IMR-90 (cell line): ENCODE measurements around the gene STOM. TPM values are rescaled to one million over a fixed set of nuclear protein-coding genes. Genes with fewer than 3 reads are reported as not detected.

ENCODE experiments used
- ATAC-seq: fragments of 200-7000 bp; cut with Tn5 transposase; 2 replicates; pipeline ENCODE4 v1.9.1; 2020; ENCODE audit warnings: low read depth, mild to moderate bottlenecking, moderate library complexity
- BruUV-seq: library from RNA; stranded (reverse); fragments of 400-500 nt; replicated peaks from 2 replicates; lab custom pipeline; 2021; lab: Mats Ljungman, UMichigan
- CTCF ChIA-PET: fragments of 300-600 bp; formaldehyde crosslinking; extraction: SDS; loops from one replicate; lab custom pipeline; 2021; ENCODE audit warnings: antibody characterized with exemption; lab: Yijun Ruan, JAX
- POLR2A ChIA-PET: fragments of 300-600 bp; sonication (Branson Sonifier 250); formaldehyde crosslinking; loops from one replicate; lab custom pipeline; 2022; ENCODE audit warnings: antibody characterized with exemption; ENCODE audit not compliant: unreplicated experiment; lab: Charles Lee
- DNase-seq: peaks from one replicate; pipeline ENCODE4 v3.0.0; 2013
- H2AFZ ChIP-seq: replicated peaks from 2 replicates; pipeline ENCODE3; 2013; ENCODE audit warnings: low read length, mild to moderate bottlenecking; ENCODE audit not compliant: poor library complexity
- H2AK5ac ChIP-seq: 2 replicates; pipeline ENCODE4 v1.6.1; 2013; ENCODE audit warnings: low read depth, low read length, inconsistent platforms
- H2AK9ac ChIP-seq: replicated peaks from 2 replicates; pipeline ENCODE3; 2013; ENCODE audit warnings: mild to moderate bottlenecking, low read depth, low read length, moderate library complexity; ENCODE audit not compliant: poor library complexity
- H2BK120ac ChIP-seq: 2 replicates; pipeline ENCODE4 v1.6.1; 2013; ENCODE audit warnings: low read depth, low read length, inconsistent platforms
- H2BK15ac ChIP-seq: 3 replicates; pipeline ENCODE4 v1.6.1; 2013; ENCODE audit warnings: low read depth, low read length, inconsistent platforms
- H2BK20ac ChIP-seq: 2 replicates; pipeline ENCODE4 v1.6.1; 2013; ENCODE audit warnings: low read depth, mild to moderate bottlenecking, inconsistent platforms, low read length, moderate library complexity
- H2BK5ac ChIP-seq: 2 replicates; pipeline ENCODE4 v1.6.1; 2013; ENCODE audit warnings: mild to moderate bottlenecking, low read depth, low read length, inconsistent platforms; ENCODE audit not compliant: poor library complexity, severe bottlenecking
- H3K14ac ChIP-seq: replicated peaks from 2 replicates; pipeline ENCODE4 v1.6.1; 2013; ENCODE audit warnings: low read depth, low read length, inconsistent platforms
- H3K18ac ChIP-seq: 2 replicates; pipeline ENCODE4 v1.6.1; 2013; ENCODE audit warnings: low read depth, low read length, control low read depth
- H3K23ac ChIP-seq: 2 replicates; pipeline ENCODE4 v1.6.1; 2013; ENCODE audit warnings: low read depth, low read length, inconsistent platforms
- H3K27ac ChIP-seq: 2 replicates; pipeline ENCODE4 v1.5.1; 2013; ENCODE audit warnings: mild to moderate bottlenecking, control low read depth, low read length; ENCODE audit not compliant: insufficient read depth
- H3K27me3 ChIP-seq: 2 replicates; pipeline ENCODE4 v1.6.1; 2013; ENCODE audit warnings: low read length; ENCODE audit not compliant: control insufficient read depth, insufficient read depth
- H3K36me3 ChIP-seq: 2 replicates; pipeline ENCODE4 v1.6.1; 2013; ENCODE audit warnings: low read length, mixed read lengths; ENCODE audit not compliant: control insufficient read depth, insufficient read depth
- H3K4ac ChIP-seq: 2 replicates; pipeline ENCODE4 v1.6.1; 2013; ENCODE audit warnings: low read depth, low read length, inconsistent platforms
- H3K4me1 ChIP-seq: 2 replicates; pipeline ENCODE4 v1.6.1; 2013; ENCODE audit warnings: low read length, mixed read lengths; ENCODE audit not compliant: control insufficient read depth, insufficient read depth
- H3K4me2 ChIP-seq: 2 replicates; pipeline ENCODE4 v1.6.1; 2013; ENCODE audit warnings: low read depth, mild to moderate bottlenecking, control low read depth, low read length, moderate library complexity
- H3K4me3 ChIP-seq: 2 replicates; pipeline ENCODE4 v1.5.1; 2013; ENCODE audit warnings: low read depth, mild to moderate bottlenecking, control low read depth, low read length, moderate library complexity; ENCODE audit not compliant: insufficient read depth
- H3K56ac ChIP-seq: 2 replicates; pipeline ENCODE4 v1.6.1; 2013; ENCODE audit warnings: low read length, inconsistent platforms; ENCODE audit not compliant: insufficient read depth; ENCODE audit errors: extremely low read depth
- H3K79me1 ChIP-seq, 2 experiments: 2 replicates each; pipeline ENCODE4 v1.6.1; 2013; ENCODE audit warnings: low read length in 2 of 2, inconsistent platforms in 1 of 2, low read depth in 1 of 2
- H3K9ac ChIP-seq: 2 replicates; pipeline ENCODE4 v1.6.1; 2013; ENCODE audit warnings: low read depth, low read length, control low read depth
- H3K9me1 ChIP-seq: 2 replicates; pipeline ENCODE4 v1.6.1; 2013; ENCODE audit warnings: low read length, inconsistent platforms; ENCODE audit not compliant: insufficient read depth
- H3K9me3 ChIP-seq: 2 replicates; pipeline ENCODE4 v1.6.1; 2013; ENCODE audit warnings: low read length; ENCODE audit not compliant: control insufficient read depth, insufficient read depth
- H4K20me1 ChIP-seq: 2 replicates; pipeline ENCODE4 v1.6.1; 2013; ENCODE audit warnings: low read length, inconsistent platforms; ENCODE audit not compliant: insufficient read depth
- H4K5ac ChIP-seq: 2 replicates; pipeline ENCODE4 v1.6.1; 2013; ENCODE audit warnings: mild to moderate bottlenecking, low read depth, low read length, control low read depth
- H4K8ac ChIP-seq, 2 experiments: 2 replicates each; pipeline ENCODE4 v1.6.1; 2013; ENCODE audit warnings: low read depth in 2 of 2, low read length in 2 of 2, control low read depth in 1 of 2, inconsistent platforms in 1 of 2
- H4K91ac ChIP-seq: 2 replicates; pipeline ENCODE4 v1.6.1; 2013; ENCODE audit warnings: low read depth, low read length, inconsistent platforms; ENCODE audit not compliant: insufficient read depth
- CEBPB ChIP-seq: IDR thresholded peaks from 2 replicates; pipeline ENCODE4 v1.6.1; 2012; ENCODE audit warnings: low read depth, low read length, improper control_type of control experiment
- MAFK ChIP-seq: IDR thresholded peaks from 2 replicates; pipeline ENCODE4 v1.6.1; 2012; ENCODE audit warnings: low read depth, low read length, improper control_type of control experiment
- MAZ ChIP-seq: IDR thresholded peaks from 2 replicates; pipeline ENCODE4 v1.6.1; 2012; ENCODE audit warnings: low read depth, mild to moderate bottlenecking, low read length, improper control_type of control experiment, moderate library complexity, borderline replicate concordance
- NFE2L2 ChIP-seq: fragments of 150-350 bp; IDR thresholded peaks from 2 replicates; pipeline ENCODE4 v1.6.1; 2016; ENCODE audit warnings: low read depth, mild to moderate bottlenecking, low read length
- RAD21 ChIP-seq: IDR thresholded peaks from 2 replicates; pipeline ENCODE4 v1.6.1; 2012; ENCODE audit warnings: low read length, improper control_type of control experiment
- WGBS, 2 experiments: methylation state at CpG; one replicate each; pipeline versions ENCODE4 v1.1.5 to v1.1.7; 2013; ENCODE audit warnings: missing lambda C conversion rate in 2 of 2; ENCODE audit not compliant: insufficient read length in 1 of 2; ENCODE audit errors: extremely low coverage in 2 of 2; 5-methylcytosine and 5-hydroxymethylcytosine counted together
- dilution Hi-C: fragments of 300-500 bp; cut with HindIII; formaldehyde crosslinking; loops from one replicate; pipeline ENCODE4 v1.14.3; 2018; ENCODE audit warnings: low sequenced_read_pairs; ENCODE audit not compliant: unreplicated experiment
- in situ Hi-C: fragments of 300-500 bp; cut with MboI; formaldehyde crosslinking; loops from 3 replicates; pipeline ENCODE4 v1.14.3; 2019; ENCODE audit warnings: low sequenced_read_pairs, inconsistent platforms, mixed read lengths
- intact Hi-C: fragments of 100-400 bp; cut with micrococcal nuclease; formaldehyde crosslinking; loops from 2 replicates; pipeline ENCODE4 v1.10.0; 2022
- polyA plus RNA-seq, 3 experiments: library from polyadenylated mRNA; depleted of rRNA; stranded (reverse); fragments of >200 nt; gene quantifications; 2 replicates each; pipeline ENCODE4 v1.2.3, GENCODE V29; 2012; ENCODE audit warnings: low replicate concordance in 1 of 3
- total RNA-seq: library from RNA; depleted of rRNA; stranded (reverse); fragments of >200 nt; gene quantifications from 2 replicates; pipeline ENCODE4 v1.2.3, GENCODE V29; 2012
- TF ChIP-seq, protein P1 (sequence below): conservative IDR thresholded peaks from 2 replicates; pipeline ENCODE4 v1.5.1; 2012; ENCODE audit warnings: mild to moderate bottlenecking, low read depth, low read length, improper control_type of control experiment

The STOM gene
- total and polyA plus RNA-seq, 2 of the 4 experiments (the other 2 are of a cell fraction) = 78.4 to 84.8 TPM

GRCh38 chr9:121323449-121324151, 46.5 kb downstream of the STOM start:
- in situ Hi-C loops (loop anchor here (5.0 kb wide), 1 partner anchor 74 kb away; no protein-coding TSS in a partner anchor), intact Hi-C loops (loop anchor here (2.0 kb wide), 1 partner anchor 49 kb away; no protein-coding TSS in a partner anchor), dilution Hi-C loops (no loop called here)
- 100% methylated on average over 1 of the region's 10 CpGs; no CpG with 5 or more reads in 1 of the 2 experiments for WGBS, 2 experiments
- Histone ChIP-seq H4K8ac (peak overlapping the region in 1 of 2 experiments; percentile 65; a peak in 2 of 4 replicates), H3K79me1 (peaks cover 19 to 50% of the 10 kb centered on the region in 2 experiments), H3K27me3 (no peaks in the 10 kb centered on the region), H3K14ac (0 out of 2 replicates have a peak overlapping the region, but pooled peaks have one; percentile 10), H3K18ac (peak overlapping the region; percentile 70), H2AK9ac (no peak overlapping the region), H3K23ac (no peak overlapping the region), H3K36me3 (peaks cover 70% of the 10 kb centered on the region), H3K9me1 (peaks cover 33% of the 10 kb centered on the region), H2AFZ (no peak overlapping the region), H4K91ac (peak overlapping the region; percentile 60), H3K4ac (peak overlapping the region; percentile 89), H2BK5ac (peak overlapping the region; percentile 51), H3K4me3 (no peak overlapping the region), H4K5ac (peak overlapping the region; percentile 52; the same call in 1 of the 2 replicates), H3K9ac (no peak overlapping the region), H3K9me3 (no peaks in the 10 kb centered on the region), H2BK20ac (peak overlapping the region; percentile 99), H2AK5ac (peak overlapping the region; percentile 92; the same call in 1 of the 2 replicates), H2BK120ac (peak overlapping the region; percentile 88), H3K4me2 (no peak overlapping the region), H3K27ac (peak overlapping the region; percentile 36; the same call in 1 of the 2 replicates), H2BK15ac (peak overlapping the region; percentile 98; the same call in 2 of the 3 replicates), H4K20me1 (no peaks in the 10 kb centered on the region; the same call in 1 of the 2 replicates), H3K56ac (no peak overlapping the region), H3K4me1 (peaks cover 15% of the 10 kb centered on the region)
- no peak for ATAC-seq
- no TSS peak for BruUV-seq
- DNase-seq = no peak
- ChIA-PET POLR2A (no interaction called here), CTCF (interaction anchor here (1.0 kb wide), 1 partner anchor 9 kb away, joined by 3 read pairs; no protein-coding TSS in a partner anchor)
- no peak for TF ChIP-seq NFE2L2
- no peak for TF ChIP-seq RAD21
- TF ChIP-seq MAZ = no peak
- no peak for TF ChIP-seq CEBPB
- TF ChIP-seq MAFK = peak; percentile 89
- TF ChIP-seq, protein P1, sequence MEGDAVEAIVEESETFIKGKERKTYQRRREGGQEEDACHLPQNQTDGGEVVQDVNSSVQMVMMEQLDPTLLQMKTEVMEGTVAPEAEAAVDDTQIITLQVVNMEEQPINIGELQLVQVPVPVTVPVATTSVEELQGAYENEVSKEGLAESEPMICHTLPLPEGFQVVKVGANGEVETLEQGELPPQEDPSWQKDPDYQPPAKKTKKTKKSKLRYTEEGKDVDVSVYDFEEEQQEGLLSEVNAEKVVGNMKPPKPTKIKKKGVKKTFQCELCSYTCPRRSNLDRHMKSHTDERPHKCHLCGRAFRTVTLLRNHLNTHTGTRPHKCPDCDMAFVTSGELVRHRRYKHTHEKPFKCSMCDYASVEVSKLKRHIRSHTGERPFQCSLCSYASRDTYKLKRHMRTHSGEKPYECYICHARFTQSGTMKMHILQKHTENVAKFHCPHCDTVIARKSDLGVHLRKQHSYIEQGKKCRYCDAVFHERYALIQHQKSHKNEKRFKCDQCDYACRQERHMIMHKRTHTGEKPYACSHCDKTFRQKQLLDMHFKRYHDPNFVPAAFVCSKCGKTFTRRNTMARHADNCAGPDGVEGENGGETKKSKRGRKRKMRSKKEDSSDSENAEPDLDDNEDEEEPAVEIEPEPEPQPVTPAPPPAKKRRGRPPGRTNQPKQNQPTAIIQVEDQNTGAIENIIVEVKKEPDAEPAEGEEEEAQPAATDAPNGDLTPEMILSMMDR = no peak
